RCC 7860 (cell line): Measurements from ENCODE around the gene CCDC157.
A peak's percentile ranks its signal among the peaks of the same experiment; 100 is the strongest.

Experiments
- DNase-seq: peaks from one replicate; pipeline ENCODE4 v3.0.0-alpha.2; 2015; ENCODE audit warnings: low spot score
- FAIRE-seq: peaks from 2 replicates; lab custom pipeline; 2012; peaks lifted over from hg19 to GRCh38; lab: Jason Lieb, UNC

The CCDC157 gene

DNA sequence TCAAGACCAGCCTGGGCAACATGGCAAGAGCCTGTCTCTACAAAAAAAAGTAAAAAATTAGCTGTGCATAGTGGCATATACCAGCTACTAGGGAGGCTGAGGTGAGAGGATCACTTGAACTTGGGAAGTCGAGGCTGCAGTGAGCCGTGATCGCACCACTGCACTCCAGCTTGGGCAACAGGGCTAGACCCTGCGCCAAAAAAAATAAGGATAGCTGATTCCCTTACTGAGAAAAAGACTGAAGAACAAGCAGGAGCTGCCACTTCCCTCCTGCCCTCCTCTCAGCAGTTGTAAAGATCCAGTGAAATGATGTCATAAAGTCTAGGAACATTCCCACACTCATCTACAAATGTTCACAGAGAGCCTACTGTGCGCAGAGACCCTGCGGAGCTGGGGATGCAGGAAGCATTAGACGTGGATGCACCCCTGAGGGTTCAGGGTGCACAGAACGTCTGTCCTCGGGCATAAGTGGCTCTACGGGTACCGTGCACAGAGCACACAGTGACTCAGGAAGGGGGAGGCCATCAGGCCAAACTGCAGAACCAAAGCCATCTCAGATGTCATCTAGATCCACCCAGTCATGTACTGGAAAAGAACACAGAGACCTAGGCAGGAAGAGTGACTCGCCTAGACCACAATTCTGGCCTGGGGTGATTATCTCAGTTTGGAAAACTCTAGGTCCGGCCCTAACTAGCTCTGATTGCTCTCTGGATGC lies 51.7 kb downstream of the CCDC157 start:
- FAIRE-seq = peak; percentile 60
- peak; percentile 70 for DNase-seq

DNA sequence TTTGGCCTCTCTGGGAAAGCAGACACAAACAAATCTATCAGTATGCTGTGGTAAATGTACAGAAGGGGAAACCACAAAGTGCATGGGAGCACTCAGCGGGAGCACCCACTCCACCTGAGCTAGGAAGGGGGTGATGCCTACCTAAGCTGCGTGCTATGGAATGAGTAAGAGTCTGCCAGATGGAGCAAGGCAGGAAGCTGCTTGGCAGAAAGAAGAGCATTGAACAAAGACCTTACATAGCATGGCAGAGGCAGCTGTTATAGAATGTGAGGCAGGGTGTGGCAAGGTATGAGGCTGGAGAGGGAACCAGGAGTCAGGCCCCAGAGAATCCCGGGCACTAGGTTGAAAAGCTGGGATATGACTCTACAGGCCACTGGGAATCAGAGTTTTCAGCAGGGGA lies 55.0 kb downstream of the CCDC157 start:
- DNase-seq (no peak), FAIRE-seq (no peak)

DNA sequence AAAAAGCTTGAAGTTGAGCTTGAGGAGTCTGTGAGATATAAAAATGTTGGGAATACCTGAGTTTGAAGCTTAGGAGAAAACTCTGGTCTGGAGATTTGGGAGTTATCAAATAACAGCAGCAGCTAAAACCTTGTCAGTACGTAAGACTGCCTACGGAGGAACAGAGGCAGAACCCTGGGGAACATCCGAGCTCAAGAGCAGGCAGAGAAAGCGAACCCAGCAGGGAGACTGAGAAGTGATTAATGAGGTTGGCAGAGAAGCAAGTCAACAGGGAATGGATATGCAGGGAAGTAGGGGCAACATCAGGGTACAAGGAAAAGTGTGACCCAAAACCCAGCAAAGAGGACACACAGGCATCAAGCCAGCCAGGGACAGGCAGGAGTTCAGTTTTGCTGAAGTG lies 56.2 kb downstream of the CCDC157 start:
- FAIRE-seq = no peak
- no peak for DNase-seq

DNA sequence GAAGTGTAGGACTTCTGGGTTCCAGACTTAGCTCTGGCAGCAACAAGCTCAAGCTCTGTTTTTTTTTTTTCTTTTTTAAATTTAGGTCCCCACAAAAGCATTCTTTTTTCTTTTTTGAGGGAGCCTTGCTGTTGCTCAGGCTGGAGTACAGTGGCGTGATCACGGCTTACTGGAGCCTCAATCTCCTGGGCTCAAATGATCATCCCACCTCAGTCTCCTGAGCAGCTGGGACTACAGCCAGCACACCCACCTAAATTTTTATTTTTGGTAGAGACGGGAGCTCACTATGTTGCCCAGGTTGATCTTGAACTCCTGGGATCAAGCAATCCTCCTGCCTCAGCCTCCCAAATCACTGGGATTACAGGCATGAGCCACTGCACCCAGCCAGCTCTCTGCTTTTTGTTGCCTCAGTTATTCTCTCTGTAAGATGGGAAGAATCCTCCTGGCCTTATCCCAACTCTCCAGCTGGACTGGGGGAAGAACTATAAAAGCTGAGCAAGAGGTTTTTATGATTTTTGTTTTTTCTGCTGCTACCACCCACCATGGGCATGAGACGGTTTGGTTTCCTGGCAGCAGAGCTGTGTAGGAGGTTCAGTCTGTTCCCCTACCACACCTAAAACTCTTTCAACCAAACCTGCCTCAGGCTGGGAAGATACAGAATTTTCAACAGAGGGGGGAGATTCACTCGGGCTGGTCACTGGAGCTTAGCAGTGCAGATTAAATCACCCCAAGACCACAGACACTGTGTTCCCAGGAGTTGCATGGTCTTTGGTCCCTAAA lies 57.1 kb downstream of the CCDC157 start:
- DNase-seq (no peak), FAIRE-seq (no peak)

DNA sequence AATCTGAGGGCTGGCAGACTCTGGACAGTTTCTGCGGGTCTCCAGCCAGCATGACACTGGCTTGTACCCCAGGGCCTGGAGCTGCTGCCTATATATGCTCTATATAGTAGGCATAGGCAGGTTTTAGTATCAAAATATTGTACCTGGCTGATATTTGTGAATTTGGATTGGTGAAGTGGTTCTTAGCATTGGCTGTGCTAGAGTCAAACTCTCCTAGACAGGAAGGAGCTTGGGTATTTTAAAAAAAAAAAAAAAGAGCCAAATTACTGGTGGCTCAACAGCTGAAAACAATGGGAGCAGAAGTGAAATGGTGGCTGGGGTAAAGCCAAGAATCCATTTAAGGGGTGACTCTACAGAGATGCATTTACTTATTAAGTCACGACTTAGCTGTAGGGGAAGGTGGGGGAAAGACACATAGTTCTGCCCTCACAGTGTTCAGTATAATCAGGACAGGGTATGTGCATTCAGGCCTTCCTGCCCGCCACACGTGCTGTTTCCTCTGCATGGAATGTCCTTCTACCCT lies 57.8 kb downstream of the CCDC157 start:
- FAIRE-seq (no peak), DNase-seq (no peak)

DNA sequence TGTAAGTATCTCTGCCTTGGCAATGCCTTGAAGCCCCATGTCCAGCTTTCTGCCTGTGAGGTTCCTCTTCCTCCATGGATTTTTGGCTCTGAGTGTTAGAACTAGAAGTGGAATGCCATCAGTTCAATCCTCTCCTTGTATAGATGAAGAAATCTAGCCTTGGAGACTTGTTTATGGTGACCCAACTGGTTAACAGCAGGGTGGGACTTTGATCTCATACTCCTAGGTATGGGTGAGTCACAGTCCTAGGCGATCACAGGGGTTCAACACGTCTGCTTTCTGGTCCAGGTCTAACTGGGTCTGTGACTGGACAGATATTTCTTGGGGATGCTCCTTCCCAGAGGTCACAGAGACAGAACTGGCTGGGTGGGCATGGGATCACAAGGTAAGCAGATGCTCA lies 59.6 kb downstream of the CCDC157 start:
- FAIRE-seq (no peak), DNase-seq (no peak)

DNA sequence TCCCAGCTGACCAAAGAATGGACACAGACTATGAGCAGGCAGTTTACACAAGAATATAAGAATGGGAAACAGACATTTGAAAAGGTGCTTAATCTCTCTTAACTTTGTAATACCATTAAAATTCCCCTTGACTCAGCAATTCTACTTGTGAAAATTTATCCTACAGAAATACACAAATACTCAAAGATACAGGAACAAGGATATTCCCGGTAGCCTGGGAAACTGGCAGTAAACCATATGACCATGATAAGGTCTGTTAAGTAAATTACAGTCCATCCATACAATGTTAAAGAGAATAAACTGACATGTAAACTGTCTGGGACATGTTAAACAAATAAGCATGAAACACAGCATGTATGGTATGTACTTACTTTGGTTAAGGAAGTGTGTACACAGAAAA lies 60.0 kb downstream of the CCDC157 start:
- FAIRE-seq (no peak), DNase-seq (no peak)

DNA sequence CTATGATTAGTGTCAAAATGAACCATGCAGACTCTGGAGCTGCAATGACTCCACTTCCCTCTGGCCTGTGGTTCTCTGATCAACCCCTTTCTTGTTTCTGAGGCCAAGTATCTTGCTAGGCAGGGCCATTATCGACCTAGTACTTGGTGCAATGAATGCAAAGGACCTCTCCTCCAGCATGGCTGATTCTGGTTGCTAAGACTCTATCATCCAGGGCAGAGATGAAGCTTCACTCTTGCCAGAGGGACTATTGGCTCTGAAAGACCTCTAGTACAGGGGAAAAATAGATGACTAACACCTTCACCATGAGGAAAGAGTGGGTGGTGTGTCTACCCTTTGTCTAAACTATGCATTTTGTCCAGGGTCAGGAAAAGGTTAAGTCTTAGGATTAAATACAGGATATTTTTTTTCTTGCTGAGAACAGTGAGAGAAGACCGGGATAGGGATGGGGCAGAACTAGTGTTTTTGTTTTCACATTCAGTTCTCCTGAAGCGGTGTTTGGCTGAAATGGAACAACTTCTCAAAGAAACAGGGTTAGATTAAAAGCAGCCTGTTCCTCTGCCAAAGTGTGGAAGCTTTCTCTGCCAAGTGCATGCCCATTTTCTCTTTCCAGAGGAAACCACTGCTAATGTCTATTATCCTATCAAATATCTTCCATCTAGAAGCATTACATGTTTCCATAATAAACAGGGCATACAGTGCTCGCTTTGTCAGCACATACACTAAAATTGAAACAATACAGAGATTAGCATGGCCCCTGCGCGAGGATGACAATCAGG lies 63.7 kb downstream of the CCDC157 start:
- FAIRE-seq = peak; percentile 64

DNA sequence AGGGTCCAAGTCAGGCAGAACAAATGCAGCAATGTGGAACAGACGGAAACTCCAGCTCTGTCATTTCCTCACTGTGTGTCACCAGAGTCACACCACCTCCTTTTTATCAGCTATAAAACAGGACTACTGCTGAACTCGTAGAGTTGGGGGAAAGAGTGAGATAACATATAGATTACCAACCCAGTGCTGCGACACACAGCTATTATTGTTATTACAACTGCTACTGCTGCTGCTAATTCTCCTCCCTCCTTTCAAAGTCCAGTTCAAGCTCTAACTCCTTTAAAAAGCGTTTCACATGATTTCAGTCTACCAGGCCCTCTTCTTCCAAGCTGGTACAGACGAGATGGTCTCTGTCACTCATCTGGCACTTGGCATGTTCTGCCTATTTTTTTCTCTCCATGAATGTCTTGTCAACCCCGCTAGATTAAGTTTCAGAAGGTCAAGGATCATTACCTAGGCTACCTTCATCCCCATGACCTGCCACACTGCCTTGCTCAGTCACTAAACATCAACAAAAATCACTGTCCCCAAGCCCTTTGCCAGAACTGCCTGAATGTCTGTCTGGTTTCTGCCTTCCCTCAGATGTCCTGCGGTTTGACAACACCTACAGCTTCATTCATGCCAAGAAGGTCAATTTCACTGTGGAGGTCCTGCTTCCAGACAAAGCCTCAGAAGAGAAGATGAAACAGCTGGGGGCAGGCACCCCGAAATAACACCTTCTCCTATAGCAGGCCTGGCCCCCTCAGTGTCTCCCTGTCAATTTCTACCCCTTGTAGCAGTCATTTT lies 65.1 kb downstream of the CCDC157 start:
- FAIRE-seq (no peak), DNase-seq (peak; percentile 42)

More for the DNA sequence above, 63.7 kb downstream of the CCDC157 start:
- DNase-seq = peak; percentile 67

DNA sequence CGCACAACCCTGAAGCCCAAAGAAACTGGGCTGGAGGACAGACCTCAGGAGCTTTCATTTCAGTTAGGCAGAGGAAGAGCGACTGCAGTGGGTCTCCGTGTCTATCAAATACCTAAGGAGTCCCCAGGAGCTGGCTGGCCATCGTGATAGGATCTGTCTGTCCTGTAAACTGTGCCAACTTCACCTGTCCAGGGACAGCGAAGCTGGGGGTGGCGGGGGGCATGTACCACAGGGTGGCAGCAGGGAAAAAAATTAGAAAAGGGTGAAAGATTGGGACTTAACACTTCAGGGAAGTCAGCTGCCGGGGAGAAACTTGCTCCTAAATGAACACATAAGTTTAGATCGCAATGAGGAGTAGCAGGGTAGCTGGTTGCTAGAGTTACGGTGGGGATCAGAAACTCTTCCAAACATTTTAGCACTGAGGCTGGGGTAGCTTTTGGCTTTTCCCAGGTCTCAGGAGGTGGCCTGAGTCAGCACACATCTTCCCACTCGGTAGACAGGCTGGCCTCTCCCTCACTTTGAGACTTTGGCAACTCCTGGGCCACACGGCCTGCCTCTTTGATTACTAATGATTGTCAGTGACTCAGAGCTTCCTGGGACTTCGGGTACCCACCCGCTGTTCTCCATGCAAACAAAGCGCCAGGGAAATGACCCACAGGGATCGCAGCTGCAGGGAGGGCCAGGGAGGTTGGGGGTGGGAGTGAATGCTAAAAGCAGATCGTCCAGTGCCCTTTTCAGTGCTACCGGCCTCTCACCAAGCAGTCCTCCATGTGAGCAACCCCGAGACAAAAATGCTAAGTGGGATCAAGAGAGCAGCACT lies 65.9 kb downstream of the CCDC157 start:
- DNase-seq = peak; percentile 97
- FAIRE-seq = peak; percentile 81

DNA sequence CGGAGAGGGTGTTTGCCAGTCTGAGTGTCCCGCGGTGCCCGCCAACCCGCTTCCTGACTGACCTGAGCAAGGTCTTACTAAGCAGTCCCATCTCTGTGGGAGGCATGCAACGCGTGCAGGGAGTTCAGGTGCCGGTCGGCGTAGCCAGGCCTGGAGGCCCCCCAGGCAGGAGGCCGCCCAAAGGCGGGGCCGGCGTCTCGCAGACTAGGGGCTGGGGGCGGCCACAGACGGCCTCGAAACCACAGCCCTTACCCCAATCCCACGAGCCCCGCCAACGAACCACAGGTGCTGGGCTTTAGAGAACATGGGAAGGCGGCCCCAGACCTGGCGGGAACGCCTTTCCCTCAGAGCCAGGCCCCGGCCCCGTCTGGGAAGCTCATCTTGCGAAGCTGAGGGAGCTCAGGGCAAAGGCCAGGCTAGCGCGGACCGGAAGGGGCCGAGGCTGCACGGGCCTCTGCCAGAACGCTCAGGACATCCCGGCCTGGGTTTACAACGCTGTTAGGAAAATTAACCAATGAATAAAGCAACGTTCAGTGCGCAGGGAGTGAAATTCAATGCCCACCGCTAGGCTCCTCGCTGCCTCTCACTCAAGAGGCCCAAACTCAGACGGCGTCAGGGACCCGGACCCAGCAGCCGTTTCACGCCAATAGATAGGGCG lies 66.6 kb downstream of the CCDC157 start:
- DNase-seq (peak; percentile 85), FAIRE-seq (no peak)

DNA sequence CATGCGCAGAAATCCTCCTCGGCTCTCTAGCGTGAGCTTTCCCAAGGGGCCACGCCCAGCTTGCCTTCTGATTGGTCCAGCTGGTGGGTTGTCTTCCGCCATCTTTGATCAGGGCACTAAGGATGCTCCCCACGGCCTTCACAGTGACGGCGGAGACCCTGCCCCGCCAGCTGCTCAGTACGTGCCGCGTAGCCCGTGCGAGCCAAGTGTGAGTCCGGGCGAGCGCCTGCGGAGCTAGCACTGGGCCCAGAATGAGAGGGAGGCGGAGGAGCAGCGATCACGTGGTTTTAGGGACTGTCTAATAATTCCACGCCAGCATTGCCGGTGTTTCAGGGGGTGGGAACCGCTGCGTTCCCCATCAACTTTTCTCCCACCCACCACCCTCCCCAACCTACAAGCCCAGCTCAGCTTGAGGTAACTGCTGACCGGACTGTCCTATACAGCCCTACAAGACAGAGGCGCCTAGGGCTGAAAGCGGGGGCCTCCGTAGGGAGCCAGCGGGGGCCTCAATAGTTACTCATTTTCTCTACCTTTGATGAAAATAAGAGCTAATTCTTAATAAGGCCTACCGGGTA lies 67.2 kb downstream of the CCDC157 start:
- FAIRE-seq (peak; percentile 88), DNase-seq (peak; percentile 99)

DNA sequence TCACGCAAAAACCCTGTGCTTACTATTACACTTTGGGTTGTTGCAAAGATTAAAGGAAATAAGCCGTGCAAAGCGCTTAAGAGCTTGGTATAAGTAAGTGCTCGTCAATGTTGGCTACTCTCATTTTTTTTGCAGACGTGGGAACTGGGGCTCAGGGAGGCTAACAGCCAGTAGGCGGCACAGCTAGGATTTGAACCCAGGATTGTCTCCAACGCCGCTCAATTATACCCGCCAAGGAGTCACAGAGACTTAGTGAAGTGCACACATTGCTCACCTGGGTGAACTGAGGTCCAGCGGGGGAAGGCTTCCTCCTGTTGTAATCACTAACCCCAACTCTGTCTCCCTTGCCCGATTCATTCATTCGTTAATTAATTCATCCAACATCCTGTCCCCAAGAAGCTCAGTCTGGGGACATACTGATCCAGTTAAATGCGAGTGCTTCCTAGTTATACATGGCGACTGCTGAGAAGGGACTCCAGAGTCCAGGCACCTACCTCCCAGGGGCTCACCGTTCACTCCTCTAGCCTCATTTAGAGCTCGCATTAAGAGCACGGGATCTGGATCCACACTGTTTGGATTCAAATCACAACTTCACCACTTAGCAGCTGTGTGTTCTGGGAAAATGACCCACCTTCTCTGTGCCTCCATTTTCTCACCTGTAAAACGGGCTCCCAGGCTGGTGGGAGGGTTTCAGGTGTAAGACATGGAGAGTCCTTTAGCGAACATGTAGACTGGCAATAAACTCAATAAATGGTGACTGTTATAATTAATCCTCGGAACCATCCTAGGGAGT lies 67.9 kb downstream of the CCDC157 start:
- peak; percentile 51 for DNase-seq
- no peak for FAIRE-seq

DNA sequence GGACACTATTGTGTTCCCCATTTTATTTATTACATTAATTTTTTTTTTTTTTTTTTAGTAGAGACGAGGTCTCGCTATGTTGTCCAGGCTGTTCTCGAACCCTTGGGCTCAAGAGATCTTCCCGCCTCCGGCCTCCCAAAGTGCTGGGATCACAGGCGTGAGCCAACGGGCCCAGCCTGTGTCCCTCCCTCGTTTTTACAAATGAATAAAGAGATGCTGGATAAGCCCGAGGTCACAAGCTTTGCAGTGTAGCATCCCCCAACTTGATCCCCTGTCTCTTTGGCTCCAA lies 68.5 kb downstream of the CCDC157 start:
- DNase-seq (no peak), FAIRE-seq (no peak)

DNA sequence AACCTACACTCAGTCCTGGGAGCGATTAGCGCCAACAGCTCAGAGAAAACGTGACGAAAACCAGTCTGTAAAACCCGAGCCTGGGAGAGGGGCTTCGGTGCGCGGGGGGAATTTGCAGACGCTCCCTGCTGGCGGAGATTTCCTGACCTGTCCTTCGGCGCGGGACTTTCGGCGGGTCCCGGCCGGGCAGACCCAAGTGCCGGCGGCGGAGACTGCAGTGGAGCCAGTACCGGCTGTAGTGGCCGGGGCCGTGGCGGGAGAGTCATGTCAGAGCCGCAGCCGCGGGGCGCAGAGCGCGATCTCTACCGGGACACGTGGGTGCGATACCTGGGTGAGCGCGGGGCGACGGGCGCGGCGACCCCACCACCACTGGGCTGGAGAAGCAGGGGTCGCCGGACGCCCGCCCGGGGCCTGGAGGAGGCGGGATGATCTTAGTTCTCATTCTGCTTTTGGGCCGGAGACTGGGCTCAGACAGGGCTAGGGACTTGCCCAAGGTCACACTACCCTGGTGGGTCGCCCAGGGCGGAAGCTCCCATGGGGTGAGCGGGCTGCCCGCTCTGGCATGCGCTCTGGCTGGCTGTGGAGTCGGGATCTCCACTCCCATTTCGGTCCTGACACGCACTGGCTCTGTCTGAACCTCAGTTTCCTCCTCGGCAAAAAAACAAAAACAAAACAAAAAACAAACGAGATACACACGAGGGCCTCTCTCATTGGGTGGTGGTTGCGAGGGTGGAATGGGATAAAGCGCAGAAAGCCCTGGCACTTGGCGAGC lies 69.0 kb downstream of the CCDC157 start, which contains the start of gene MTFP1:
MTFP1 (plus strand) TSS at position 153 of the 772 bp plus-strand sequence; CDS start at position 265, 112 bp downstream.
- DNase-seq (peak; percentile 58), FAIRE-seq (no peak)
